Subcutaneous adipose tissue (tissue), 4 donors: ENCODE measurements around the gene AKAP6. TPM values are rescaled to one million over a fixed set of nuclear protein-coding genes. Genes with fewer than 3 reads are reported as not detected.

Experiments used
- CTCF ChIP-seq: fragments of 450-650 bp; IDR thresholded peaks from one replicate; pipeline ENCODE4 v1.5.1; 2016; ENCODE audit warnings: low read depth, mild to moderate bottlenecking, control low read depth, antibody characterized with exemption, moderate library complexity
- total RNA-seq, 4 donors: library from RNA; depleted of rRNA; stranded (reverse); fragments of >200 nt; gene quantifications; one replicate each; pipeline ENCODE4 v1.1.0, GENCODE V29; 2016

Gene AKAP6
- total RNA-seq, 4 donors from 2014 or later, result 0.65 to 6.5 (median 1.2) TPM

- TF ChIP-seq CTCF, result no peak
Observed at GRCh38 chr14:32419429-32419828, 90.3 kb downstream of the AKAP6 start.

GRCh38 chr14:32421781-32422180 is 92.7 kb downstream of the AKAP6 start:
- no peak for TF ChIP-seq CTCF

GRCh38 chr14:32422440-32422839 is 93.3 kb downstream of the AKAP6 start:
- TF ChIP-seq CTCF, result no peak

GRCh38 chr14:32426028-32426427 is 96.9 kb downstream of the AKAP6 start:
- no peak for TF ChIP-seq CTCF

GRCh38 chr14:32426586-32427388 is 97.7 kb downstream of the AKAP6 start:
- TF ChIP-seq CTCF, result no peak

GRCh38 chr14:32427726-32428528 is 98.8 kb downstream of the AKAP6 start:
- TF ChIP-seq CTCF, result no peak

- no peak for TF ChIP-seq CTCF
Observed at GRCh38 chr14:32428875-32429274, 99.8 kb downstream of the AKAP6 start.
